Thyroid gland (tissue), 4 donors: ENCODE data around the gene KLF7. TPM values are rescaled to one million over a fixed set of nuclear protein-coding genes. Genes with fewer than 3 reads are reported as not detected.

Experiments
- DNase-seq, 2 donors: peaks; one replicate each; pipeline ENCODE4 v3.0.0-alpha.2; 2019
- H3K27ac ChIP-seq, 3 donors: fragments of 200-600 bp; sonication (generic); 1 replicate in 2 of 3; 2 replicates in 1 of 3; pipeline ENCODE4 v1.5.1; 2016 to 2019; ENCODE audit warnings: mild to moderate bottlenecking in 1 of 3, moderate library complexity in 1 of 3
- H3K27me3 ChIP-seq: fragments of 200-600 bp; sonication (generic); one replicate; pipeline ENCODE4 v1.5.1; 2019
- H3K36me3 ChIP-seq, 2 donors: fragments of 200-600 bp; sonication (generic); one replicate each; pipeline ENCODE4 v1.5.1; 2016 to 2019
- H3K4me1 ChIP-seq, 2 donors: fragments of 200-600 bp; sonication (generic); one replicate each; pipeline ENCODE4 v1.5.1; 2017 to 2019
- H3K4me3 ChIP-seq, 3 donors: fragments of 200-600 bp; sonication (generic); replicated peaks in 1 of 3; 1 replicate in 2 of 3; 2 replicates in 1 of 3; pipeline ENCODE4 v1.5.1; 2016; ENCODE audit warnings: mild to moderate bottlenecking in 1 of 3
- H3K9me3 ChIP-seq: fragments of 200-600 bp; sonication (generic); one replicate; pipeline ENCODE4 v1.5.1; 2017
- CTCF ChIP-seq, 6 experiments: fragments of 200-600 bp in 3 of 6; fragments of 450-650 bp in 3 of 6; sonication (generic) in 3 of 6; IDR thresholded peaks; one replicate each; pipeline ENCODE4 v1.5.1; 2016 to 2019; ENCODE audit warnings: antibody characterized with exemption in 6 of 6, mild to moderate bottlenecking in 2 of 6, inconsistent platforms in 1 of 6, moderate library complexity in 1 of 6
- POLR2A ChIP-seq, 2 donors: fragments of 450-650 bp; IDR thresholded peaks; one replicate each; pipeline ENCODE4 v1.6.1; 2017; ENCODE audit warnings: antibody characterized with exemption in 2 of 2, mild to moderate bottlenecking in 2 of 2, moderate library complexity in 1 of 2
- whole genome bisulfite sequencing, 2 donors: methylation state at CpG; one replicate each; pipeline ENCODE4 v1.1.5; 2017; 5-methylcytosine and 5-hydroxymethylcytosine counted together
- intact Hi-C: fragments of 100-400 bp; cut with DNase I; formaldehyde crosslinking; loops from one replicate; pipeline ENCODE4 v1.15.1; 2023
- total RNA-seq, 4 donors: library from RNA; depleted of rRNA; stranded (reverse); fragments of >200 nt; gene quantifications; one replicate each; pipeline ENCODE4 v1.2.3, GENCODE V29; 2016

KLF7 gene
- total RNA-seq, 4 donors from 2014 or later = 19.4 to 29.5 (median 25.6) TPM

GRCh38 chr2:207112383-207112782, 53.4 kb downstream of the KLF7 start:
- DNase-seq = no peak
- Histone ChIP-seq H3K9me3 (no peaks in the 10 kb centered on the region), H3K36me3 (no peaks in the 10 kb centered on the region), H3K4me1 (no peaks in the 10 kb centered on the region), H3K4me3 (no peak overlapping the region), H3K27ac (no peak overlapping the region), H3K27me3 (no peaks in the 10 kb centered on the region)
- intact Hi-C loops = no loop called here
- WGBS, 2 donors = 48 to 71% methylated on average over 2 of the region's 2 CpGs
- TF ChIP-seq POLR2A (IDR thresholded peaks at IDR 0.05) (no peak), CTCF (IDR thresholded peaks at IDR 0.05) (no peak)

- no peak for DNase-seq
- Histone ChIP-seq H3K27me3 (no peaks in the 10 kb centered on the region), H3K4me3 (no peak overlapping the region), H3K9me3 (no peaks in the 10 kb centered on the region), H3K27ac (no peak overlapping the region), H3K36me3 (no peaks in the 10 kb centered on the region), H3K4me1 (no peaks in the 10 kb centered on the region)
- WGBS, 2 donors = 84 to 87% methylated on average over 4 of the region's 4 CpGs
- TF ChIP-seq POLR2A (IDR thresholded peaks at IDR 0.05) (no peak), CTCF (IDR thresholded peaks at IDR 0.05) (no peak)
- intact Hi-C loops = no loop called here
These were observed 54.0 kb downstream of the KLF7 start for GRCh38 chr2:207111757-207112156.

GRCh38 chr2:207110715-207111114, 55.0 kb downstream of the KLF7 start:
- Histone ChIP-seq H3K27ac (no peak overlapping the region), H3K4me1 (no peaks in the 10 kb centered on the region), H3K36me3 (peaks cover 0 to 2% of the 10 kb centered on the region in 2 donors), H3K4me3 (no peak overlapping the region), H3K9me3 (no peaks in the 10 kb centered on the region), H3K27me3 (no peaks in the 10 kb centered on the region)
- intact Hi-C loops = no loop called here
- TF ChIP-seq CTCF (IDR thresholded peaks at IDR 0.05) (no peak), POLR2A (IDR thresholded peaks at IDR 0.05) (no peak)
- WGBS, 2 donors = 85 to 88% methylated on average over 2 of the region's 2 CpGs
- DNase-seq = no peak

- no peak for TF ChIP-seq CTCF (IDR thresholded peaks at IDR 0.05)
- TF ChIP-seq POLR2A (IDR thresholded peaks at IDR 0.05) = no peak
- Histone ChIP-seq H3K4me3 (no peak overlapping the region), H3K27ac (no peak overlapping the region), H3K27me3 (no peaks in the 10 kb centered on the region), H3K36me3 (peaks cover 0 to 3% of the 10 kb centered on the region in 2 donors), H3K9me3 (no peaks in the 10 kb centered on the region), H3K4me1 (no peaks in the 10 kb centered on the region)
- DNase-seq = no peak
- 90 to 92% methylated on average over 7 of the region's 7 CpGs for WGBS, 2 donors
- intact Hi-C loops = no loop called here
These were observed 55.4 kb downstream of the KLF7 start for GRCh38 chr2:207110310-207110709.

GRCh38 chr2:207109768-207110167, 56.0 kb downstream of the KLF7 start:
- H3K4me3 ChIP-seq = no peak overlapping the region
- no peak for DNase-seq
- H3K9me3 ChIP-seq = no peaks in the 10 kb centered on the region
- H3K27ac ChIP-seq = no peak overlapping the region
- intact Hi-C loops = no loop called here
- H3K36me3 ChIP-seq = peaks cover 0 to 6% of the 10 kb centered on the region in 2 donors
- WGBS, 2 donors = 67 to 81% methylated on average over 5 of the region's 5 CpGs
- TF ChIP-seq POLR2A (IDR thresholded peaks at IDR 0.05) (no peak), CTCF (IDR thresholded peaks at IDR 0.05) (no peak)
- no peaks in the 10 kb centered on the region for H3K27me3 ChIP-seq
- no peaks in the 10 kb centered on the region for H3K4me1 ChIP-seq
